Bronchial epithelial cell (primary cell): ENCODE measurements around the gene ISM2. TPM values are rescaled to one million over a fixed set of nuclear protein-coding genes. Genes with fewer than 3 reads are reported as not detected.

Experiments used
- DNase-seq: peaks from one replicate; pipeline ENCODE4 v3.0.0-alpha.2; 2010; ENCODE audit warnings: low read depth
- FAIRE-seq: peaks from 2 replicates; lab custom pipeline; 2011; peaks lifted over from hg19 to GRCh38; lab: Jason Lieb, UNC
- H3K27me3 ChIP-seq: 2 replicates; pipeline ENCODE4 v1.5.1; 2011; ENCODE audit warnings: low read length; ENCODE audit not compliant: control insufficient read depth, insufficient read depth
- H3K36me3 ChIP-seq: 2 replicates; pipeline ENCODE4 v1.5.1; 2011; ENCODE audit warnings: low read length; ENCODE audit not compliant: control insufficient read depth, insufficient read depth
- H3K4me3 ChIP-seq: 2 replicates; pipeline ENCODE4 v1.5.1; 2011; ENCODE audit warnings: mild to moderate bottlenecking, low read depth, low read length, control low read depth
- CTCF ChIP-seq: IDR thresholded peaks from 2 replicates; pipeline ENCODE4 v1.5.1; 2011; ENCODE audit warnings: mild to moderate bottlenecking, moderate library complexity, low read length, control low read depth, inconsistent platforms; ENCODE audit not compliant: insufficient read depth, severe bottlenecking
- total RNA-seq: library from RNA; depleted of rRNA; stranded (reverse); fragments of >200 nt; gene quantifications from 2 replicates; pipeline ENCODE4 v1.2.1, GENCODE V29; 2014

The ISM2 gene
- total RNA-seq, 1 donor from 2014 or later = not detected

- FAIRE-seq (no peak), DNase-seq (no peak)
- no peaks in the 10 kb centered on the region for H3K27me3 ChIP-seq
These were observed 9.6 kb downstream of the ISM2 start for GRCh38 chr14:77489041-77489440.

DNA sequence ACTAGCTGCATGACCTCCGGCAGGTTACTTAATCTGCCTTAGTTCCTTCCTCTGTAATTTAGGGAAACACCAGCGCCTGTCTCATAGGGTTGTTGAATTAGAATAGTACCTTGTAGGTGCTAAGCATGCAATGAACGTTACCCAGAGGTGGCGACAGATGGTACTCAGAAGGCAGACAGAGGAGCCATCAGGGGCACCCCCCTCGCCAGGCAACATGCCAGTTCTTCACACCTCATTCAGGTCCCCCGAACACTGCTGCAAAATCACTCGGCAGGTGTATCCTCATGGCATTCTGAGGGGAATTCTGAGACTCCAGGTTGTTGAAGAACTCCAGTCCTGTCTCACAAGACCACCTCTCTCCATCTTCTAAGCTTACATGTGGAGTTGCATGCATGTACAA, 10.1 kb downstream of the ISM2 start:
- H3K4me3 ChIP-seq = no peak overlapping the region
- FAIRE-seq (no peak), DNase-seq (no peak)
- no peaks in the 10 kb centered on the region for H3K36me3 ChIP-seq
- no peaks in the 10 kb centered on the region for H3K27me3 ChIP-seq
- no peak for TF ChIP-seq CTCF

More at GRCh38 chr14:77489041-77489440, 9.6 kb downstream of the ISM2 start:
- Histone ChIP-seq H3K4me3 (no peak overlapping the region), H3K36me3 (no peaks in the 10 kb centered on the region)
- TF ChIP-seq CTCF = no peak

GRCh38 chr14:77485901-77486678, 12.5 kb downstream of the ISM2 start:
- peak; percentile 83 for DNase-seq
- FAIRE-seq = no peak
- Histone ChIP-seq H3K4me3 (no peak overlapping the region), H3K36me3 (no peaks in the 10 kb centered on the region), H3K27me3 (no peaks in the 10 kb centered on the region)
- no peak for TF ChIP-seq CTCF

DNA sequence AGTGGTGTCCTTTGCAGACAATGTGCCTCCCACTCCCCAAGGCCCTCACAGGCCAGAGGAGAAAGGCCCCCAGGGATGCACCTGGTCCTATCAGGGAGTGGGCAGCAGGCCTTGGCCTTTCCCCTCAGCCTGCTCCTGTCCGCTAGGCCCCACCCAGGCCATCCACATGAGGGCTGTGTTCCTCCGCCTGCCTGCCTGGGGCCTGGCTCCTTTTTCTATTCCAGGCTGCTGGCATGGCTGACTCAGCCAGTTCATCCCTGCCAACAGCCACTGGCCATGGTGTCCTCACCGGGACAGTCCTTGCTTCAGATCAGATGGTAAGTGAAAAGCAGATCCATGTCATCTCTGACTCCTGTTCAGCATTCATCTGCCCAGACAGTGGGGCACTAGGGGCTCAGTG, 13.4 kb downstream of the ISM2 start:
- DNase-seq = no peak
- no peak for TF ChIP-seq CTCF
- Histone ChIP-seq H3K36me3 (no peaks in the 10 kb centered on the region), H3K4me3 (no peak overlapping the region), H3K27me3 (no peaks in the 10 kb centered on the region)
- FAIRE-seq = no peak

DNA sequence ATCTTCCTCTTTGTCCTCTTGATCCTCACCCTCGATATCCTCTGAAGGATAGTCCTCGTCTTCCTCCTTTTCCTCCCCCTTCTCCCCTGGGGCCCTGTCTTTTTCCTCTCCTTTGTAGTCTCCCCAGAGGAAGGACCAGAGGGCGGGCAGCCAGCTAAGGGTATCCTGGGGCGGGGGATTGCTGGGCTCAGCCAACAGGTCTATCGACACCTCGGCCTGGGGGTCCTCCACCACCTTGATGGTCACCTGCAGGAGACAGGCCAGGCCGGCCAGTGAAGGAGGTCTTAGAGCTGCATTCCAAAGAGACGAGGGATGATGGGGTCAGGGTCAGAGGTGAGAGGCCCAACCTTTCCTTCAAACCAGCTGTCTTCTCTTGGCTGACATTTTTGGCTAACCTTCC, 16.2 kb downstream of the ISM2 start:
- H3K4me3 ChIP-seq = no peak overlapping the region
- DNase-seq = no peak
- no peak for TF ChIP-seq CTCF
- peaks cover 2% of the 10 kb centered on the region for H3K27me3 ChIP-seq
- H3K36me3 ChIP-seq = no peaks in the 10 kb centered on the region
- FAIRE-seq = no peak

DNA sequence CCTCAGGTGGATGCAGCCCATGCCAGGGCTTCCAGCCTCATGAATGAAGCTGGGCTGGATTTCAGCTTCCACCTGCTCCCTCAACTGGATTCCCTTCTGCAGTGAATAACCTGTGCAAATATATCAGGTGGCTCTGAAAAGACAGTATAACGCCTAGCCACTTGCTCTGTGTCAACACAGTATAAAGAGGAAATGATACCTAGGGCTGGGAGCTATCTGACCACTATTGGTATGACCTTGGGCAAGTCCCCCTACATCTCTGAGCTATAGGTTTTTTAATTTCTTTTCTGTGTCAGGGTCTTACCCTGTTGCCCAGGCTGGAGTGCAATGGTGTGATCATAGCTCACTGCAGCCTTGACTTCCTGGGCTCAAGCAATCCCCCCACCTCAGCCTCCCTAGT, 19.8 kb downstream of the ISM2 start:
- DNase-seq (no peak), FAIRE-seq (no peak)
- TF ChIP-seq CTCF = no peak
- Histone ChIP-seq H3K27me3 (peaks cover 2% of the 10 kb centered on the region), H3K4me3 (no peak overlapping the region), H3K36me3 (no peaks in the 10 kb centered on the region)
